Loucy (cell line): Measurements from ENCODE around the gene HHATL.

Experiments
- EZH2phosphoT487 ChIP-seq: fragments of 200-600 bp; IDR thresholded peaks from 2 replicates; pipeline ENCODE4 v1.6.1; 2018; ENCODE audit warnings: antibody characterized with exemption, mild to moderate bottlenecking, moderate library complexity, borderline replicate concordance
- TF ChIP-seq, protein P1 (sequence below): fragments of 200-600 bp; sonication (generic); conservative IDR thresholded peaks from 2 replicates; pipeline ENCODE4 v1.5.1; 2014; ENCODE audit warnings: mild to moderate bottlenecking, antibody characterized with exemption, low read length

DNA sequence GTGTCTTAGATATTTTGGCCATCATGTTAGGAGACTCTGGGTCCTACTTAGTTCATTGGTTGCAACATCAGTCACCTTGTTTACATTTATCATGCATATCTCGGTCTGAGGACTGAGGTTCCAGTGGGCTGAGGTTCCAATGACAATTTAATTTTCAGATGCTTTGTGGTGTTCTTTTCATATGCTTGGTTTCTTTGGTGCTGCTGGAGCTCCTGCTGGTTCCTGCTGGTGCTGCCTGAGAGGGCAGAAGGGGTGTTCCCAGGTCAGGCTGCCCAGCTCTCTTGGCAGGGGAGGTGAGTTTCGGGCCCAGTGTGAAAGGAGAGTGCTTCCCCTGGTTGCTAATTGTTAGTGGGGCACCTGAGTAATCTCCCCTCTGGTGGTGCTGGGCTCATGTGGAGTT lies 24.2 kb downstream of the HHATL start:
- TF ChIP-seq, protein P1, sequence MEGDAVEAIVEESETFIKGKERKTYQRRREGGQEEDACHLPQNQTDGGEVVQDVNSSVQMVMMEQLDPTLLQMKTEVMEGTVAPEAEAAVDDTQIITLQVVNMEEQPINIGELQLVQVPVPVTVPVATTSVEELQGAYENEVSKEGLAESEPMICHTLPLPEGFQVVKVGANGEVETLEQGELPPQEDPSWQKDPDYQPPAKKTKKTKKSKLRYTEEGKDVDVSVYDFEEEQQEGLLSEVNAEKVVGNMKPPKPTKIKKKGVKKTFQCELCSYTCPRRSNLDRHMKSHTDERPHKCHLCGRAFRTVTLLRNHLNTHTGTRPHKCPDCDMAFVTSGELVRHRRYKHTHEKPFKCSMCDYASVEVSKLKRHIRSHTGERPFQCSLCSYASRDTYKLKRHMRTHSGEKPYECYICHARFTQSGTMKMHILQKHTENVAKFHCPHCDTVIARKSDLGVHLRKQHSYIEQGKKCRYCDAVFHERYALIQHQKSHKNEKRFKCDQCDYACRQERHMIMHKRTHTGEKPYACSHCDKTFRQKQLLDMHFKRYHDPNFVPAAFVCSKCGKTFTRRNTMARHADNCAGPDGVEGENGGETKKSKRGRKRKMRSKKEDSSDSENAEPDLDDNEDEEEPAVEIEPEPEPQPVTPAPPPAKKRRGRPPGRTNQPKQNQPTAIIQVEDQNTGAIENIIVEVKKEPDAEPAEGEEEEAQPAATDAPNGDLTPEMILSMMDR: no peak
- no peak for TF ChIP-seq EZH2phosphoT487
